DOHH2 (cell line): ENCODE data around the gene SLC35F2.

Experiments
- CTCF ChIP-seq: fragments of 200-600 bp; sonication (generic); IDR thresholded peaks from one replicate; pipeline ENCODE4 v1.5.1; 2014; ENCODE audit warnings: antibody characterized with exemption, mild to moderate bottlenecking, low read depth, low read length; ENCODE audit not compliant: poor library complexity, severe bottlenecking
- EZH2phosphoT487 ChIP-seq: fragments of 200-600 bp; sonication (generic); IDR thresholded peaks from 2 replicates; pipeline ENCODE4 v1.6.1; 2017; ENCODE audit warnings: borderline replicate concordance, mild to moderate bottlenecking, antibody characterized with exemption, low read length, moderate library complexity, mixed read lengths

- peak; percentile 81 for TF ChIP-seq CTCF
- no peak for TF ChIP-seq EZH2phosphoT487
These were observed 117.4 kb downstream of the SLC35F2 start for GRCh38 chr11:107741044-107741823.
